NCI-H345 treated with DMSO at 0.1 percent for 48 hours (cell line): ENCODE data around the gene BRINP1.

Source experiments
- DNase-seq: peaks from one replicate; lab custom pipeline; 2025; ENCODE audit not compliant: unreplicated experiment; lab: John Stamatoyannopoulos, UW

BRINP1 gene

GRCh38 chr9:119148855-119149254, 220.4 kb downstream of the BRINP1 start:
- no peak for DNase-seq

- DNase-seq, result no peak
Measured at GRCh38 chr9:119137479-119137878, 231.8 kb downstream of the BRINP1 start.

GRCh38 chr9:119126040-119126439, 243.2 kb downstream of the BRINP1 start:
- DNase-seq, result no peak

- DNase-seq, result no peak
Measured at GRCh38 chr9:119121899-119122298, 247.3 kb downstream of the BRINP1 start.

GRCh38 chr9:119117409-119117808, 251.8 kb downstream of the BRINP1 start:
- no peak for DNase-seq
